Right kidney (tissue), 1 donor: ENCODE results near the gene SPR.
A peak's percentile ranks its signal among the peaks of the same experiment; 100 is the strongest.
"Not testable (repeated sequence)": the region's sequence is repeated elsewhere in the genome, so short reads cannot be mapped to it uniquely, and the experiment has no call there.

ENCODE experiments used
- DNase-seq: peaks from one replicate; pipeline ENCODE4 v3.0.0-alpha.2; 2016

The SPR gene

GRCh38 chr2:72887740-72888437 lies 681 bp downstream of the SPR start:
- DNase-seq, result no peak

- no peak for DNase-seq
Measured at GRCh38 chr2:72888438-72889202, 1.4 kb downstream of the SPR start.

GRCh38 chr2:72889991-72890390 lies 2.8 kb downstream of the SPR start:
- no peak for DNase-seq

GRCh38 chr2:72891091-72891818 lies 4.0 kb downstream of the SPR start:
- DNase-seq, result no peak

GRCh38 chr2:72892506-72893173 lies 5.4 kb downstream of the SPR start:
- peak; percentile 43 for DNase-seq

- peak; percentile 55 for DNase-seq
Measured at GRCh38 chr2:72893594-72894319, 6.5 kb downstream of the SPR start.

GRCh38 chr2:72894514-72894913 lies 7.3 kb downstream of the SPR start:
- no peak for DNase-seq

- DNase-seq, result no peak
Measured at GRCh38 chr2:72895154-72895553, 7.9 kb downstream of the SPR start.

GRCh38 chr2:72895759-72896281 lies 8.6 kb downstream of the SPR start:
- DNase-seq, result peak; percentile 49

- no peak for DNase-seq
Measured at GRCh38 chr2:72896446-72896845, 9.2 kb downstream of the SPR start.

- no peak for DNase-seq
Measured at GRCh38 chr2:72897785-72898584, 10.8 kb downstream of the SPR start.

- DNase-seq, result no peak
Measured at GRCh38 chr2:72898585-72898906, 11.3 kb downstream of the SPR start.

GRCh38 chr2:72900191-72900825 lies 13.1 kb downstream of the SPR start:
- DNase-seq, result no peak

GRCh38 chr2:72901426-72901825 lies 14.2 kb downstream of the SPR start:
- no peak for DNase-seq

- not testable (repeated sequence) for DNase-seq
Measured at GRCh38 chr2:72907369-72907768, 20.2 kb downstream of the SPR start.

GRCh38 chr2:72908741-72909140 lies 21.5 kb downstream of the SPR start:
- DNase-seq, result no peak

GRCh38 chr2:72911256-72911655 lies 24.0 kb downstream of the SPR start:
- no peak for DNase-seq

GRCh38 chr2:72913486-72914205 lies 26.4 kb downstream of the SPR start:
- no peak for DNase-seq

GRCh38 chr2:72914206-72914559 lies 27.0 kb downstream of the SPR start:
- DNase-seq, result no peak
